Astrocyte of the spinal cord (primary cell): ENCODE measurements around the gene TFCP2L1.

Source experiments
- DNase-seq: peaks from one replicate; pipeline ENCODE4 v3.0.0; 2011; ENCODE audit warnings: low read depth, low spot score
- H3K4me3 ChIP-seq: 2 replicates; pipeline ENCODE4 v1.5.1; 2011; ENCODE audit warnings: low read depth, mild to moderate bottlenecking, low read length, moderate library complexity
- in situ Hi-C: cut with HindIII; loops from 2 replicates; pipeline ENCODE4 v1.10.0; 2017; ENCODE audit warnings: low sequenced_read_pairs
- TF ChIP-seq, protein P1 (sequence below): IDR thresholded peaks from 2 replicates; pipeline ENCODE4 v1.5.1; 2012; ENCODE audit warnings: low read depth, mild to moderate bottlenecking, low read length, inconsistent platforms

TFCP2L1 gene

DNA sequence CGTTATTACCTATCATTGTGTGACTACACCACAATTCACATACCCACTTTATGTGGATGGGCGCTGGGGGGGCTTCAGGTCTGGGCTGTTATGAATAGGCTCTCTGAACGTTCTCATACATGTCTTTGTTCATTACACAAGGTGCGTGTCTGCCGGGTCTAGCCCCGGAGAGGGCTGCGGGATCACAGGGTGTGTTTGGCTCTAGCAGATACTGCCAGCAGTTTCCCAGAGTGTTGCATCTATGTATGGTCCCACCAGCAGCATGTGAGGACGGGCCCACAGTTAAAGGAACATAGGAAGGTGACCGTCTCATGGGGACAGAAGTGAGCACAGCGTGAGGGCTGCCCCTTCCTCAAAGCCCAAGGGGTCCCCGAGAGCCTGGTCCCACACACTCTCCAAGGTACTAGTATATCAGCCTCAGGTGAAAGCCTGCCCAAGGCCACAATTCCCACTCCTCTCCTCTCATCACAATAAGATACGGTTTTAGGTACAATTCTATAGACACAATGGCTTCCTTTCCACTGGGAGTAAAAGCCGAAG, 48.8 kb downstream of the TFCP2L1 start:
- DNase-seq: no peak
- in situ Hi-C loops: no loop called here
- no peak overlapping the region for H3K4me3 ChIP-seq
- TF ChIP-seq, protein P1, sequence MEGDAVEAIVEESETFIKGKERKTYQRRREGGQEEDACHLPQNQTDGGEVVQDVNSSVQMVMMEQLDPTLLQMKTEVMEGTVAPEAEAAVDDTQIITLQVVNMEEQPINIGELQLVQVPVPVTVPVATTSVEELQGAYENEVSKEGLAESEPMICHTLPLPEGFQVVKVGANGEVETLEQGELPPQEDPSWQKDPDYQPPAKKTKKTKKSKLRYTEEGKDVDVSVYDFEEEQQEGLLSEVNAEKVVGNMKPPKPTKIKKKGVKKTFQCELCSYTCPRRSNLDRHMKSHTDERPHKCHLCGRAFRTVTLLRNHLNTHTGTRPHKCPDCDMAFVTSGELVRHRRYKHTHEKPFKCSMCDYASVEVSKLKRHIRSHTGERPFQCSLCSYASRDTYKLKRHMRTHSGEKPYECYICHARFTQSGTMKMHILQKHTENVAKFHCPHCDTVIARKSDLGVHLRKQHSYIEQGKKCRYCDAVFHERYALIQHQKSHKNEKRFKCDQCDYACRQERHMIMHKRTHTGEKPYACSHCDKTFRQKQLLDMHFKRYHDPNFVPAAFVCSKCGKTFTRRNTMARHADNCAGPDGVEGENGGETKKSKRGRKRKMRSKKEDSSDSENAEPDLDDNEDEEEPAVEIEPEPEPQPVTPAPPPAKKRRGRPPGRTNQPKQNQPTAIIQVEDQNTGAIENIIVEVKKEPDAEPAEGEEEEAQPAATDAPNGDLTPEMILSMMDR: no peak

GRCh38 chr2:121235542-121235941, 49.5 kb downstream of the TFCP2L1 start:
- DNase-seq: no peak
- in situ Hi-C loops: no loop called here
- H3K4me3 ChIP-seq: no peak overlapping the region
- TF ChIP-seq, protein P1: no peak

GRCh38 chr2:121234791-121235190, 50.2 kb downstream of the TFCP2L1 start:
- no peak for DNase-seq
- TF ChIP-seq, protein P1: no peak
- in situ Hi-C loops: no loop called here
- no peak overlapping the region for H3K4me3 ChIP-seq

DNA sequence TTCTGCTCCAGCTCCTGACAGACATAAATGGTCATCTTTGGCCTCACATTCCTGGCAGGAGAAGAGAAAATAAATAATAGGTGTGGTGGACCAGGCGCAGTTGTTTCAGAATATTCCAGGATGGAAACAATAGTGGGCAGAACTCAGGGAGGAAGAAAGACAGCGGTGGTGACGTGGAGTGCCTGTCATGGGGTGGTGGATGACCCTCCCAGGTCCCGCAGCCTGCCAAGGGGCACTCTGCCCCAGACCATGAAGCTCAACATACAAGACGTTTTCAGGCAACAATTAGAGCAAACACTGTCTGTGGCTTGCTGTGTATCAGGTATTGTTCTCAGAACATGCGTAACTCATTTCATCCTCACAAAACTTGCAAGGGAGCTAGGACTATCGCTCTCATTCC, 50.9 kb downstream of the TFCP2L1 start:
- TF ChIP-seq, protein P1: no peak
- H3K4me3 ChIP-seq: no peak overlapping the region
- no peak for DNase-seq
- in situ Hi-C loops: no loop called here

GRCh38 chr2:121233486-121234110, 51.4 kb downstream of the TFCP2L1 start:
- H3K4me3 ChIP-seq: no peak overlapping the region
- TF ChIP-seq, protein P1: no peak
- in situ Hi-C loops: no loop called here
- DNase-seq: no peak

DNA sequence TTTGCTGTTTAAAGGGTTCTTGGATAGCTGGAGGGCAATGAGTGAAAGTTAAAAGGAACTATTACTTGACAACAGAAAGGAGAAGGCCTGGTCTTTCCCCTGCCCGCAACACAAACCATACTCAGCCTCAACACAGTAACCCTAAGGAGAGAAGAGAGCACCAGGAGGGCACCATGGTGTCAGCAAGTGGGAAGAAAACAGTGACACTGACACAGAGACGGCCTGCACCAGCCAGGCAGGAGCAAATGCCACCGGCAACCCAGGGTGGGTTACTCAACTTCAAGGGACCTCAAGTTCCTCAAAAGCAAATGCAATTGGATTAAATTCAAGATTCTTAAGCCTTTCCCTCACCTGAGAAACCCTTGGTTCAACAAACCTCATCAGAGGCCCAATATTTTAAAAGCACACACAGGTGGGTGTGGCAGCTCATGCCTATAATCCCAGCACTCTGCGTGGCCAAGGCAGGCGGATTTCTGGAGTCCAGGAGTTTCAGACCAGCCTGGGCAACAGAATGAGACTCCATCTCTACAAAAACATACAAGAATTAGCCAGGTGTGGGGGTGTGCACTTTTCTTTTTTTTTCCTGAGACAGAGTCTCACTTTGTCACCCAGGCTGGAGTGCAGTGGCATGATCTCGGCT, 52.3 kb downstream of the TFCP2L1 start:
- H3K4me3 ChIP-seq: no peak overlapping the region
- no peak for DNase-seq
- in situ Hi-C loops: no loop called here
- TF ChIP-seq, protein P1: no peak
